HepG2 (cell line): ENCODE measurements around the gene CKAP5. TPM values are rescaled to one million over a fixed set of nuclear protein-coding genes. Genes with fewer than 3 reads are reported as not detected.
A peak's percentile ranks its signal among the peaks of the same experiment; 100 is the strongest.

Source experiments
- ATAC-seq: fragments of 200-7000 bp; cut with Tn5 transposase; 3 replicates; pipeline ENCODE4 v1.9.1; 2020; ENCODE audit warnings: mild to moderate bottlenecking, moderate library complexity
- BruUV-seq: library from RNA; stranded (reverse); fragments of 400-500 nt; replicated peaks from 2 replicates; lab custom pipeline; 2021; lab: Mats Ljungman, UMichigan
- CTCF ChIA-PET: fragments of 300-600 bp; formaldehyde crosslinking; extraction: SDS; loops from one replicate; lab custom pipeline; 2021; ENCODE audit warnings: low total read pairs, inconsistent platforms, low intra/inter-chr PET ratio; lab: Yijun Ruan, JAX
- POLR2A ChIA-PET: fragments of 350-600 bp; sonication (Branson Sonifier 250); formaldehyde crosslinking; loops from one replicate; lab custom pipeline; 2020; ENCODE audit warnings: antibody characterized with exemption, inconsistent platforms; lab: Yijun Ruan, JAX
- DNase-seq: peaks from one replicate; pipeline ENCODE4 v3.0.0-alpha.2; 2015; ENCODE audit warnings: low spot score
- FAIRE-seq: peaks from 3 replicates; lab custom pipeline; 2011; peaks lifted over from hg19 to GRCh38; lab: Jason Lieb, UNC
- H2AFZ ChIP-seq: one replicate; pipeline ENCODE4 v1.6.1; 2011; ENCODE audit warnings: low read length, inconsistent platforms
- H3K27ac ChIP-seq: fragments of 300-600 bp; 3 replicates; pipeline ENCODE4 v1.8.0; 2011; ENCODE audit warnings: mixed run types, mild to moderate bottlenecking, mixed read lengths, low read length, inconsistent platforms; ENCODE audit not compliant: insufficient read depth; ENCODE audit errors: extremely low read length
- H3K27me3 ChIP-seq, 2 experiments: fragments of 200-600 bp in 1 of 2; 2 replicates in 1 of 2; 3 replicates in 1 of 2; pipeline versions ENCODE4 v1.6.0 to v1.8.0; 2011; ENCODE audit warnings: low read length in 2 of 2, mild to moderate bottlenecking in 2 of 2, moderate library complexity in 2 of 2, inconsistent platforms in 1 of 2; ENCODE audit not compliant: insufficient read depth in 2 of 2, control insufficient read depth in 1 of 2
- H3K36me3 ChIP-seq, 2 experiments: fragments of 200-600 bp in 1 of 2; replicated peaks in 1 of 2; 2 replicates in 1 of 2; 3 replicates in 1 of 2; pipeline versions ENCODE4 v1.5.1 to v1.8.0; 2011; ENCODE audit warnings: low read length in 2 of 2, inconsistent platforms in 1 of 2; ENCODE audit not compliant: insufficient read depth in 2 of 2, control insufficient read depth in 1 of 2
- H3K4me1 ChIP-seq: 2 replicates; pipeline ENCODE4 v1.5.1; 2012; ENCODE audit warnings: low read length, inconsistent platforms; ENCODE audit not compliant: insufficient read depth
- H3K4me2 ChIP-seq: 2 replicates; pipeline ENCODE4 v1.6.0; 2011; ENCODE audit warnings: low read depth, low read length, inconsistent platforms
- H3K4me3 ChIP-seq, 3 experiments: fragments of 200-600 bp in 1 of 3; sonication (generic), shearing (Covaris generic) in 1 of 3; replicated peaks in 1 of 3; 2 replicates each; pipeline ENCODE4 v1.5.1; 2011 to 2016; ENCODE audit warnings: low read length in 3 of 3, inconsistent platforms in 2 of 3, low read depth in 2 of 3, mild to moderate bottlenecking in 2 of 3, control low read depth in 1 of 3, mixed read lengths in 1 of 3; ENCODE audit not compliant: insufficient read depth in 1 of 3
- H3K79me2 ChIP-seq: one replicate; pipeline ENCODE4 v1.6.1; 2011; ENCODE audit warnings: low read length, inconsistent platforms; ENCODE audit not compliant: insufficient read depth
- H3K9ac ChIP-seq: 2 replicates; pipeline ENCODE4 v1.6.0; 2011; ENCODE audit warnings: mild to moderate bottlenecking, low read depth, low read length, inconsistent platforms; ENCODE audit not compliant: insufficient read depth
- H3K9me3 ChIP-seq: 2 replicates; pipeline ENCODE4 v1.5.1; 2012; ENCODE audit warnings: mild to moderate bottlenecking, low read length
- H4K20me1 ChIP-seq: 2 replicates; pipeline ENCODE4 v1.6.0; 2011; ENCODE audit warnings: inconsistent platforms, mild to moderate bottlenecking, low read length, moderate library complexity; ENCODE audit not compliant: insufficient read depth
- AGO2 ChIP-seq: fragments of 200-400 bp; formaldehyde crosslinking; optimal IDR thresholded peaks from 2 replicates; pipeline ENCODE3; 2017; ENCODE audit warnings: mild to moderate bottlenecking, low read depth, low read length, moderate library complexity
- FOXA3 ChIP-seq: IDR thresholded peaks from 2 replicates; pipeline ENCODE4 v1.6.1; 2016; ENCODE audit warnings: missing genetic modification reagents, missing compliant biosample characterization
- FOXC1 ChIP-seq: sonication (generic); formaldehyde crosslinking; IDR thresholded peaks from 2 replicates; pipeline ENCODE4 v1.8.0; 2022; ENCODE audit warnings: mild to moderate bottlenecking, missing genetic modification reagents, borderline replicate concordance
- HIVEP1 ChIP-seq: sonication (generic); formaldehyde crosslinking; IDR thresholded peaks from 2 replicates; pipeline ENCODE4 v1.4.0; 2020; ENCODE audit warnings: mild to moderate bottlenecking, missing genetic modification reagents
- HOMEZ ChIP-seq: IDR thresholded peaks from 2 replicates; pipeline ENCODE4 v1.6.1; 2016; ENCODE audit warnings: low read depth
- KDM5B ChIP-seq: sonication (generic); formaldehyde crosslinking; IDR thresholded peaks from 2 replicates; pipeline ENCODE4 v1.4.0; 2020; ENCODE audit warnings: missing genetic modification reagents, mild to moderate bottlenecking, borderline replicate concordance
- MIXL1 ChIP-seq: IDR thresholded peaks from 2 replicates; pipeline ENCODE4 v1.6.1; 2016
- NFAT5 ChIP-seq: sonication (generic); formaldehyde crosslinking; IDR thresholded peaks from 2 replicates; pipeline ENCODE4 v1.4.0; 2020; ENCODE audit warnings: missing genetic modification reagents
- POLR2A ChIP-seq, 2 experiments: IDR thresholded peaks; 2 replicates each; pipeline ENCODE4 v1.6.1; 2011; ENCODE audit warnings: low read depth in 2 of 2, low read length in 2 of 2, mild to moderate bottlenecking in 1 of 2, moderate library complexity in 1 of 2; ENCODE audit not compliant: insufficient read depth in 1 of 2
- POLR2AphosphoS5 ChIP-seq: IDR thresholded peaks from 2 replicates; pipeline ENCODE4 v1.6.1; 2012; ENCODE audit warnings: low read depth, low read length
- POLR2G ChIP-seq: fragments of 200-400 bp; formaldehyde crosslinking; IDR thresholded peaks from 2 replicates; pipeline ENCODE4 v1.6.1; 2018; ENCODE audit warnings: mild to moderate bottlenecking, low read depth, low read length, moderate library complexity
- RBFOX2 ChIP-seq: fragments of 200-400 bp; formaldehyde crosslinking; IDR thresholded peaks from 2 replicates; pipeline ENCODE4 v1.6.1; 2017; ENCODE audit warnings: low read depth, mild to moderate bottlenecking, low read length
- RBM22 ChIP-seq: fragments of 200-400 bp; formaldehyde crosslinking; optimal IDR thresholded peaks from 2 replicates; pipeline ENCODE3; 2017; ENCODE audit warnings: mild to moderate bottlenecking, low read length, moderate library complexity
- U2AF1 ChIP-seq: fragments of 200-400 bp; formaldehyde crosslinking; optimal IDR thresholded peaks from 2 replicates; pipeline ENCODE3; 2017; ENCODE audit warnings: mild to moderate bottlenecking, low read depth, low read length
- ZNF326 ChIP-seq: sonication (generic); formaldehyde crosslinking; IDR thresholded peaks from 2 replicates; pipeline ENCODE4 v1.4.0; 2020; ENCODE audit warnings: missing genetic modification reagents, borderline replicate concordance
- ZNF414 ChIP-seq: sonication (generic); formaldehyde crosslinking; IDR thresholded peaks from 2 replicates; pipeline ENCODE4 v1.5.0; 2020; ENCODE audit warnings: missing genetic modification reagents
- WGBS: methylation state at CpG from one replicate; pipeline ENCODE4 v1.1.6; 2017; ENCODE audit warnings: low lambda C conversion rate; 5-methylcytosine and 5-hydroxymethylcytosine counted together
- in situ Hi-C: cut with HindIII; loops from 2 replicates; pipeline ENCODE4 v1.10.0; 2017; ENCODE audit warnings: low pct_unique_long_range_greater_than_20kb; ENCODE audit not compliant: extremely low pct_ligation_motif_present
- intact Hi-C: fragments of 100-400 bp; cut with micrococcal nuclease; formaldehyde crosslinking; loops from one replicate; pipeline ENCODE4 v1.10.0; 2022; ENCODE audit not compliant: unreplicated experiment
- polyA plus RNA-seq, 8 experiments: library from polyadenylated mRNA; depleted of rRNA in 3 of 8; stranded (reverse) in 7 of 8; unstranded in 1 of 8; fragments of >200 nt; fragmentation: Illumina TruSeq in 4 of 8; extraction: Trizol in 4 of 8; gene quantifications; 2 replicates each; pipeline versions ENCODE4 v1.2.1 to v1.2.3, GENCODE V29; 2011 to 2016; ENCODE audit warnings: low read depth in 4 of 8, missing spikeins in 1 of 8, mixed read lengths in 1 of 8; ENCODE audit not compliant: insufficient read depth in 1 of 8
- total RNA-seq, 5 experiments: library from RNA; depleted of rRNA; stranded (reverse); fragments of >200 nt; fragmentation: Illumina TruSeq; extraction: Trizol; gene quantifications; 2 replicates each; pipeline ENCODE4 v1.2.3, GENCODE V29; 2016; ENCODE audit warnings: low read depth in 1 of 5

CKAP5 gene
- total and polyA plus RNA-seq, 2 of the 13 experiments (the other 11 are each of a cell fraction or from before 2014, with no cell fraction given) = 79.2 to 103 TPM

GRCh38 chr11:46743693-46744339 is 102.3 kb downstream of the CKAP5 start:
- CTCF ChIA-PET = no interaction called here
- POLR2A ChIA-PET = interaction anchor here (1.0 to 4.8 kb wide), 10 partner anchors 9 to 69 kb away, joined by 3 to 38 read pairs (median 7); partner anchors contain the start of genes ARHGAP1, F2 and ZNF408
- Histone ChIP-seq H3K27me3 (no peaks in the 10 kb centered on the region), H2AFZ (no peak overlapping the region), H3K4me2 (no peak overlapping the region), H3K79me2 (peaks cover 1% of the 10 kb centered on the region)
- intact Hi-C loops (no loop called here), in situ Hi-C loops (no loop called here)
- 0 out of 2 replicates have a peak, but pooled peaks have one; percentile 5 for TF ChIP-seq MIXL1 (CRISPR knock-in tag)
- TF ChIP-seq RBM22 = peak; percentile 88
- no peak for TF ChIP-seq HOMEZ (CRISPR knock-in tag)
- TF ChIP-seq ZNF414 = peak; percentile 53; the same call in 1 of the 2 replicates
- TF ChIP-seq HIVEP1 = no peak
- TF ChIP-seq RBFOX2 = peak; percentile 31
- TF ChIP-seq FOXC1 (CRISPR knock-in tag) = 0 out of 2 replicates have a peak, but pooled peaks have one; percentile 37
- peak; percentile 61 for TF ChIP-seq U2AF1
- TF ChIP-seq NFAT5 (CRISPR knock-in tag) = no peak
- TF ChIP-seq POLR2AphosphoS5 = peak; percentile 73
- peak; percentile 70 for TF ChIP-seq AGO2
- TF ChIP-seq FOXA3 = peak; percentile 18; the same call in 1 of the 2 replicates
- 0 out of 2 replicates have a peak, but pooled peaks have one; percentile 13 for TF ChIP-seq KDM5B (CRISPR knock-in tag)
- peak in 1 of 2 experiments; percentile 38; a peak in 2 of 4 replicates for TF ChIP-seq POLR2A (IDR thresholded peaks at IDR 0.05; ENCODE audit: insufficient read depth in 1 of 2, low read depth in 2 of 2, low read length in 2 of 2)
- peak; percentile 12; the same call in 1 of the 2 replicates for TF ChIP-seq ZNF326 (CRISPR knock-in tag)
- peak; percentile 58 for TF ChIP-seq POLR2G
- TF ChIP-seq, all 625 proteins: peak for 13
- Histone ChIP-seq H4K20me1 (peaks cover 19% of the 10 kb centered on the region), H3K9me3 (no peaks in the 10 kb centered on the region), H3K4me3 (no peak overlapping the region), H3K9ac (no peak overlapping the region), H3K27ac (peak overlapping the region; percentile 27), H3K36me3 (peaks cover 26 to 57% of the 10 kb centered on the region in 2 experiments), H3K4me1 (no peaks in the 10 kb centered on the region)
- no peak for FAIRE-seq
- 85% methylated on average over 10 of the region's 10 CpGs for WGBS
- TSS peak; percentile 33 for BruUV-seq
- peak; percentile 17 for ATAC-seq
- DNase-seq = no peak
